Stromal cell of bone marrow (primary cell): ENCODE data around the gene ZNF148.
A peak's percentile ranks its signal among the peaks of the same experiment; 100 is the strongest.
"Not testable (repeated sequence)": the region's sequence is repeated elsewhere in the genome, so short reads cannot be mapped to it uniquely, and the experiment has no call there.

ENCODE experiments used
- DNase-seq: peaks from one replicate; pipeline ENCODE4 v3.0.0-alpha.2; 2012; ENCODE audit warnings: low read depth

ZNF148 gene

DNA sequence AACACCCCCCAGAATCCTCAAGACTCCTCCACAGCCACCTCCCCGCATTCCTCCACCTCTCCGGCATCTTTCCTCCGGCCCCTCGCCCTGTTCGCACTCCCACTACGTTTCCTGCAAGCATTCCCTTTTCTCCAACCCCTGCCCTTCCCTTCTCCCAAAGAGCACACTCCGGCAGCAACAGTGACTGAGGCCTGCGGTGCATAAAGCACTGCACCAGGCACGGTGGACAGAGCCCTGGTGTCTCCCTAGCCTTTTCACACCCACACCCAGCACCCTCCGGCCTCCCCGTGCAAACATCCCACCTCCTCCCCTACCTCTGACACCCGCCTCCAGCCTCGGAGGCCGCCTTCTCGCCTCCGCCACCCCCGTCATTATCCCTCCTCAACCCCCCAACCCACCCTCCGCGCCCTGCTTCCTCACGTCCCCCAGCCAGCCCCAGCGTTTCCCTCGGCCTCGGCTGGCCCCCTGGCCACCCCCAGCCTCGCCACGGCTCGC, 577 bp downstream of the ZNF148 start:
- no peak for DNase-seq

GRCh38 chr3:125367403-125368230, 7.5 kb downstream of the ZNF148 start:
- DNase-seq, result no peak

DNA sequence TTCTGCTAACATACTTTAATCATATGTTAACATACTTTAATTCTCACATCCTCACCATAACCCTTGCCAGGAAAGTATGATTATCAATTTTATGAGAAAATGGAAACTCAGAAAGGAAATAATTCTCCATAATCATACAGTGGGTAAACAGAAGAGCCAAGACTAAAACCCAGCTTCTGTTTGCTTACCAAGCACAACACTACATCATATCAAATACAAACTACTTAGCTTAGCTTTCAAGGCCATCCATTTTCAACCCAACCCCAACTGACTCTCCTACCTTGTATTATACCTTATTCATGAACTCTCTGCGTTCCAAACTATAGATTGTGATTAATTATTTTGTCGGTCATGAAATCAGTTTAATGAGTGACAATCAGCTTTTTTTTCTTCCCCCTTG, 9.0 kb downstream of the ZNF148 start:
- DNase-seq, result no peak

- no peak for DNase-seq
These were observed 15.4 kb downstream of the ZNF148 start for GRCh38 chr3:125359700-125360099.

GRCh38 chr3:125358923-125359322, 16.2 kb downstream of the ZNF148 start:
- no peak for DNase-seq

- no peak for DNase-seq
These were observed 17.3 kb downstream of the ZNF148 start for GRCh38 chr3:125357837-125358236.

GRCh38 chr3:125357032-125357658, 18.0 kb downstream of the ZNF148 start:
- DNase-seq, result no peak

GRCh38 chr3:125356140-125357026, 18.7 kb downstream of the ZNF148 start:
- DNase-seq, result no peak

DNA sequence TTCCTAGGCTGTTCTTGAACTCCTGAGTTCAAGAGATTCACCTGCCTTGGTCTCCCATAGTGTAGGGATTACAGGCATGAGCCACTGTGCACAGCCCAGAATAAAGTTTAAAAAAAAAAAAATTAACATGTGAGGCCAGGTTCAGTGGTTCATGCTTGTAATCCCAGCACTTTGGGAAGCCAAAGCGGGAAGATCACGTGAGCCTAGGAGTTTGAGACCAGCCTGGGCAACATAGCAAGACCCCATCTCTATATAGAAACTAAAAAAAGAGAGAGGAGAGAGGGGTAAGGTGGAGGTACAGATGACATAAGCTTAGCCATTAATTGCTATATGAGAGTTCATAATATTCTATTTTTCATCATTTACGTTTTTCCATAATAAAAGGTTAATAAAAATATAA, 21.5 kb downstream of the ZNF148 start:
- no peak for DNase-seq

DNA sequence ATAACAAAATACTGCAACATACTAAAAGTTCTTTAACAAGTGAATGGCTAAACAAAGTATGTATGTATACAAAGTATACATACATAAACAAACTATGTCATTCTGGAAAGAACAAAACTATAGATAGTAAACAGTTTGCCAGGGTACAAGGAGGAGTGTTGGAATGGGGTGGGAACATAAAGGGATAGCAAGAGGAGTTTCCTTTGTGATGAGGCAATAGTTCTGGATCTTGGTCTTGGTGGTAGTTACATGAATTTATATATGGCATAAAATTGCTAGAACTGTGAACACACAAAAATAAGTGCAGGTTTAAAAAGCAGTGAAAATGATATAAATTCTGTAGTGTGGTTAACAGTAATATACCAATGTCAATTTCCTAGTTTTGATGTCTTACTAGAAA, 22.0 kb downstream of the ZNF148 start:
- no peak for DNase-seq

GRCh38 chr3:125351814-125352456, 23.2 kb downstream of the ZNF148 start:
- no peak for DNase-seq

DNA sequence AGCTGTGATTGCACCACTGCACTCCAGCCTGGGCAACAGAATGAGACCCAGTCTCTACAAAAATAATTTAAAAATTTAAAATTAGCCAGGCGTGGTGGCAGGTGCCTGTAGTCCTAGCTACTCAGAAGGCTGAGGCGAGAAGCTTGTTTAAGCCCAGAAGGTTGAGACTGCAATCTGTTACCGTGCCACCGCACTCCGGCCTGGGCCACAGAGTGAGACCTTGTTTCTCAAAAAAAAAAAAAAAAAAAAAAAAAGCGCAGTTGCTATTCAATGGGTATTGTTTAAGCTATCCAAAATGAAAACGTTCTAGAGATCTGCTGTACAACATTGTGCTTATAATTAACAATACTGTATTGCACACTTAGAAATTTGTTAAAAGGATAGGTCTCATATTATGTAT, 24.0 kb downstream of the ZNF148 start:
- no peak for DNase-seq

DNA sequence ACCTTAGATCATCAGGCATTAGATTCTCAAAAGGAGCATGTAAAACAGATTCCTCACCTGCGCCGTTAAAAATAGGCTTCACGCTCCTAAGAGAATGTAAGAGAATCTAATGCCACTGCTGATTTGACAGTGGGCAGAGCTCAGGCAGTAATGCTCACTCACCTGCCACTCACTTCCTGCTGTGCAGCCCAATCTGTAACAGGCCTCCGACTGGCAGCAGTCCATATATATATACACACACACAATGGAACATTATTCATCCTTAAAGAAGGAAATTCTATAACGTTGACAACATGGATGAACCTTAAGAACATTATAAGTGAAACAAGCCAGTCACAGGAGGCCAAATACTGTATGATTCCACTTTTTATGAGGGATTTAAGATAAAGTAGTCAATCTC, 24.5 kb downstream of the ZNF148 start:
- no peak for DNase-seq

GRCh38 chr3:125349556-125350165, 25.5 kb downstream of the ZNF148 start:
- peak; percentile 25 for DNase-seq

- no peak for DNase-seq
These were observed 26.1 kb downstream of the ZNF148 start for GRCh38 chr3:125349055-125349454.

- not testable (repeated sequence) for DNase-seq
These were observed 31.8 kb downstream of the ZNF148 start for GRCh38 chr3:125343367-125343766.

- DNase-seq, result no peak
These were observed 35.0 kb downstream of the ZNF148 start for GRCh38 chr3:125340121-125340520.

- no peak for DNase-seq
These were observed 37.6 kb downstream of the ZNF148 start for GRCh38 chr3:125337506-125337905.

- DNase-seq, result no peak
These were observed 40.2 kb downstream of the ZNF148 start for GRCh38 chr3:125334675-125335560.

DNA sequence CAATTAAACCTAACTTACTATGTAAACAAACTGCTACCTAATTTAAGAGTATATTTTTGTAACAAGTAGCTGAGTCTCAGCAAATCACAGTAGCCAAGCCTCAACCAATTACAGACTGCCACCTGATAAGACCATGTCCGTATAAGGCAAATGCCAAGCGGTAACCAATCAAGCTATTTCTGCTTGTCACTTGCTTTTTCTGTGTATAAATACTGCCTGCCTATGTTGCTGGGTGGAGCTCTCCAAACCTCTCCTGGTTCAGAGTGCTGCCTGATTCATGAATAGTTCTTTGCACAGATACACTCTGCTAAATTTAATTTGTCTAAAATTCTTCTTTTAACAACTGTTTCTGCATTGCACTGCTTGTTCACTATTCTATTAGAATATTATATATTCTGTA, 42.6 kb downstream of the ZNF148 start:
- DNase-seq, result no peak

- no peak for DNase-seq
These were observed 43.9 kb downstream of the ZNF148 start for GRCh38 chr3:125331243-125331642.
